Ecto neural progenitor cell (in vitro differentiated cells): ENCODE measurements around the gene FBXL13.
A peak's percentile ranks its signal among the peaks of the same experiment; 100 is the strongest.
"Not testable (repeated sequence)": the region's sequence is repeated elsewhere in the genome, so short reads cannot be mapped to it uniquely, and the experiment has no call there.

ENCODE experiments used
- DNase-seq: peaks from one replicate; pipeline ENCODE4 v3.0.0-alpha.2; 2018; ENCODE audit warnings: low spot score

The FBXL13 gene

GRCh38 chr7:102934701-102935100, 139.9 kb downstream of the FBXL13 start:
- no peak for DNase-seq

- no peak for DNase-seq
Observed at GRCh38 chr7:102934239-102934638, 140.4 kb downstream of the FBXL13 start.

GRCh38 chr7:102933763-102934162, 140.8 kb downstream of the FBXL13 start:
- peak; percentile 80 for DNase-seq

GRCh38 chr7:102931757-102932156, 142.8 kb downstream of the FBXL13 start:
- no peak for DNase-seq

GRCh38 chr7:102927312-102927933, 147.2 kb downstream of the FBXL13 start:
- DNase-seq: no peak

GRCh38 chr7:102926783-102927140, 147.8 kb downstream of the FBXL13 start:
- DNase-seq: no peak

- no peak for DNase-seq
Observed at GRCh38 chr7:102925976-102926782, 148.4 kb downstream of the FBXL13 start.

GRCh38 chr7:102918845-102919244, 155.8 kb downstream of the FBXL13 start:
- DNase-seq: no peak

- no peak for DNase-seq
Observed at GRCh38 chr7:102917436-102918353, 156.9 kb downstream of the FBXL13 start.

GRCh38 chr7:102916881-102917280, 157.7 kb downstream of the FBXL13 start:
- no peak for DNase-seq

GRCh38 chr7:102916426-102916825, 158.2 kb downstream of the FBXL13 start:
- DNase-seq: no peak

GRCh38 chr7:102914585-102914984, 160.0 kb downstream of the FBXL13 start:
- DNase-seq: peak; percentile 58

- no peak for DNase-seq
Observed at GRCh38 chr7:102913826-102914225, 160.8 kb downstream of the FBXL13 start.

- DNase-seq: peak; percentile 53
Observed at GRCh38 chr7:102912742-102913141, 161.9 kb downstream of the FBXL13 start, which contains the start of gene LRRC17. LRRC17 (plus strand) TSS chr7:102913000; CDS start chr7:102933914, 20,914 bp downstream.

GRCh38 chr7:102908676-102909075, 165.9 kb downstream of the FBXL13 start:
- DNase-seq: no peak

GRCh38 chr7:102903576-102903975, 171.0 kb downstream of the FBXL13 start:
- not testable (repeated sequence) for DNase-seq

- not testable (repeated sequence) for DNase-seq
Observed at GRCh38 chr7:102902052-102902451, 172.5 kb downstream of the FBXL13 start.

GRCh38 chr7:102898532-102898859, 176.1 kb downstream of the FBXL13 start:
- DNase-seq: no peak

- no peak for DNase-seq
Observed at GRCh38 chr7:102897856-102898531, 176.6 kb downstream of the FBXL13 start.

- no peak for DNase-seq
Observed at GRCh38 chr7:102897211-102897631, 177.4 kb downstream of the FBXL13 start.

GRCh38 chr7:102896585-102896984, 178.0 kb downstream of the FBXL13 start:
- no peak for DNase-seq

GRCh38 chr7:102895602-102896001, 179.0 kb downstream of the FBXL13 start:
- DNase-seq: no peak
